ENCODE data around the gene MVB12B. TPM values are rescaled to one million over a fixed set of nuclear protein-coding genes. Genes with fewer than 3 reads are reported as not detected.

MVB12B gene
- total RNA-seq, 1 donor from 2014 or later = 47.5 TPM

DNA sequence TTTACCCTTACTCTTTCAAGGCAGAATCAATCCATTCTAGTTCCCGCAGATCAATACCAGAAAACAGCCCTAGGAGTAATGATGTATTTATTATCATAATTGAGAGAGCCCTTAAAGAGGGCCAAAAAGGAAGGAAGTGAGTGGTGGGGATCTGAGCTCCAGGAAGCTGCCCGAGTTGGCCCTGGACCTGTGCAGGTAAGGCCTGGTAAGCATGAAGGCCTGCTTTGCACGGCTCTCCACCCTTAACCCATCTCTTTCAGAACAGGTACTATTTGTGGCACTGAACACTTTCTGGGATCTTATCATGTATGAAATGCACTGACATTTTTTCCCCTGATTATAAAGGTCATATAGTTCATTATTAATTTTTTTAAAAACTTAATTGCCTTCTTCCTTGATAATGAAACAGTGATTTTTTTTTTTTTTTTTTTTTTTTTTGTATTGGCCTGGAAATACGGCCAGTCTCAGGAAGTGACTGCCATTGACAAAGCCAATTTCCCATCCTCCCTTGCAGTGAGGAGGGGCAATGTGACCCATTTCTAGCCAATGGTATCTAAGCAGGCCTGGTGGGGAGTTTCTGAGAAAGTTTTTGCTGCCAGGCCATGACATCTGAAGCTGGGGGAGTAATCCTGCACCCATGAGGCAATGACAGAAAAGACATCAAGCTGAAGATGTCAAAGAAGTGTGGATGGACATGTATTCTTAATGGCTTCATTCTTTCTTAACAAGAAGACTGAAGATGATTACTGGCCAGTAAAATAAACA is 6.3 kb upstream of the MVB12B start:
- Histone ChIP-seq H3K27ac (no peak overlapping the region), H3K4me3 (no peak overlapping the region), H3K36me3 (no peaks in the 10 kb centered on the region), H3K27me3 (no peaks in the 10 kb centered on the region), H3K9me3 (peaks cover 8% of the 10 kb centered on the region), H3K4me1 (peaks cover 4% of the 10 kb centered on the region)
- ATAC-seq (no peak), DNase-seq (no peak)
- intact Hi-C loops (cut with DNase I) = loop anchor here (10.0 kb wide), 1 partner anchor 74 kb away; no protein-coding TSS in a partner anchor
- TF ChIP-seq, protein P1, sequence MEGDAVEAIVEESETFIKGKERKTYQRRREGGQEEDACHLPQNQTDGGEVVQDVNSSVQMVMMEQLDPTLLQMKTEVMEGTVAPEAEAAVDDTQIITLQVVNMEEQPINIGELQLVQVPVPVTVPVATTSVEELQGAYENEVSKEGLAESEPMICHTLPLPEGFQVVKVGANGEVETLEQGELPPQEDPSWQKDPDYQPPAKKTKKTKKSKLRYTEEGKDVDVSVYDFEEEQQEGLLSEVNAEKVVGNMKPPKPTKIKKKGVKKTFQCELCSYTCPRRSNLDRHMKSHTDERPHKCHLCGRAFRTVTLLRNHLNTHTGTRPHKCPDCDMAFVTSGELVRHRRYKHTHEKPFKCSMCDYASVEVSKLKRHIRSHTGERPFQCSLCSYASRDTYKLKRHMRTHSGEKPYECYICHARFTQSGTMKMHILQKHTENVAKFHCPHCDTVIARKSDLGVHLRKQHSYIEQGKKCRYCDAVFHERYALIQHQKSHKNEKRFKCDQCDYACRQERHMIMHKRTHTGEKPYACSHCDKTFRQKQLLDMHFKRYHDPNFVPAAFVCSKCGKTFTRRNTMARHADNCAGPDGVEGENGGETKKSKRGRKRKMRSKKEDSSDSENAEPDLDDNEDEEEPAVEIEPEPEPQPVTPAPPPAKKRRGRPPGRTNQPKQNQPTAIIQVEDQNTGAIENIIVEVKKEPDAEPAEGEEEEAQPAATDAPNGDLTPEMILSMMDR (IDR thresholded peaks at IDR 0.05) = no peak

DNA sequence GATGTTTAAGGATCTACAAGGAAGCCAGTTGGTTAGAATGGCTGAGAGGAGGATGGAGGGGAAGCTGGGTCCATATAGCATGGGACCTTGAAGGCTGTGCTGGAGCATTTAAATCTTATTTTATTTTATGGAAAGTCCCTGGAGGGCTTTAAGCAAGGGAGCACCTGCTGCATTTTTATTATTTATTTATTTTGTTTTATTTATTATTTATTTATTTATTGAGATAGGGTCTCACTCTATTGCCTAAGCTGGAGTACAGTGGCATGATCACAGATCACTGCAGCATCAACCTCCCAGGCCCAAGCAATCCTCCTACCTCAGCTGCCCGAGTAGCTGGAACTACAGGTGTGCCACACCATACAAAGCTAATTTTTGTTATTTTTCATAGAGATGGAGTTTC is 4.9 kb upstream of the MVB12B start:
- H3K4me1 ChIP-seq = peaks cover 4% of the 10 kb centered on the region
- no peak for ATAC-seq
- H3K36me3 ChIP-seq = no peaks in the 10 kb centered on the region
- peaks cover 8% of the 10 kb centered on the region for H3K9me3 ChIP-seq
- TF ChIP-seq, protein P1 (IDR thresholded peaks at IDR 0.05) = no peak
- H3K27ac ChIP-seq = no peak overlapping the region
- no peak for DNase-seq
- no peaks in the 10 kb centered on the region for H3K27me3 ChIP-seq
- H3K4me3 ChIP-seq = no peak overlapping the region
- intact Hi-C loops (cut with DNase I) = loop anchor here (10.0 kb wide), 1 partner anchor 73 kb away; no protein-coding TSS in a partner anchor

DNA sequence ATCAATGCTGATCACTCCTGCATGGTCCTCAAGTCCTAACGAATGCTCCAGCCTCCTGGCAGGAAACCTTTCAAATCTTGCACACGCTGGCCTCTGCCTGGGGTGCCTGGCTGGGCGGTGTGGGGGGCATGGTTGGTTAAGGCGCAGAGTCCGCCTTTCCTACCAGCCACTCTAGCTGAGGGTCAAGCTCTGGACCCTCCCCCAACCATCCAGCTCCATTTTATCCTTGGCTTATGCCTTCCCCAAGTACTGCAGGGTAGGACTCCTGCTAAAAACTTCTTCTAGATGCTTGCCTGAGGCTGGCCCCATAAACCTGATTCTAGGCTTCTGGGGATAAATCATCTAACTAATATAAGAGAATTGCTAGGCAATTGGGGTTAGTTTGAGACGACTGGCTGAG is 808 bp upstream of the MVB12B start:
- Histone ChIP-seq H3K36me3 (no peaks in the 10 kb centered on the region), H3K4me1 (peaks cover 6% of the 10 kb centered on the region), H3K27ac (peak overlapping the region; percentile 78), H3K4me3 (peak overlapping the region; percentile 46), H3K27me3 (no peaks in the 10 kb centered on the region), H3K9me3 (peaks cover 8% of the 10 kb centered on the region)
- TF ChIP-seq, protein P1 (IDR thresholded peaks at IDR 0.05) = no peak
- no peak for DNase-seq
- ATAC-seq = no peak
- intact Hi-C loops (cut with DNase I) = loop anchor here (10.0 kb wide), 1 partner anchor 69 kb away; no protein-coding TSS in a partner anchor

DNA sequence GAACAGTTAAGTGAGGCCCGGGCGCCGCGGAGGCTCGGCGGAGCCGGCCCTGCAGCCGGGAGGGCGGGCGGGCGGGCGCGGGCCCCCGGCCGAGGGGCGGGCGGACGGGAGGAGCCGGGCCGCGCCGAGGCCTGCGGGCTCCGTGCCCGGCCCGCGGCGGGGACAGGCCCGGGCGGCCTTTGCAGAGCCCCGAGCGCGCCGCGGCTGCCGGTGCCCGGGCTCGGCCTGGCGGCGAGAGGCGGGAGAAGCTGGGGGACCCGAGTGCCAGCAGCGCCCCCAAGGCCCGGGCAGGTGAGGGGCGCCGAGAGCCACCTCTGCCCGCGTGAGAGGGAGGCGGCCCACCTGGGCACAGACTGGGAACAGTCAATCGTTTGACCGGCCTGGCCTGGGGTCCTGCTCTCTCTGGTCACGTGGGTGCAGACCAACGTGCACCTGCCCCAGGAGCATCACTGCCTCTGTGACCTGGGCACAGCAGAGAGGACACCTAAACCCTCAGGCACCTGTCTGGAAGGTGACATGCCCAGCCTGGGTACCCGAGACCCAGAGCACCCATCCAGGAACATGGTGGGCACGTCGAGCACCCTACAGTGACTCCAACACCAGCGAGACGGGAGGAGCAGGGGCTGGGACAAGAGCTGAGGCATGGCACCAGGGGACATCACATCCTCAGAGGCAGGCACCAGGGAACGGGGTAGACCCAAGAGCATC is 531 bp downstream of the MVB12B start:
- peak; percentile 76 for ATAC-seq
- H3K27ac ChIP-seq = peak overlapping the region; percentile 81
- peaks cover 8% of the 10 kb centered on the region for H3K9me3 ChIP-seq
- intact Hi-C loops (cut with DNase I) = loop anchor here (10.0 kb wide), 1 partner anchor 68 kb away; no protein-coding TSS in a partner anchor
- H3K4me3 ChIP-seq = peak overlapping the region; percentile 60
- H3K27me3 ChIP-seq = no peaks in the 10 kb centered on the region
- DNase-seq = peak; percentile 68
- H3K36me3 ChIP-seq = no peaks in the 10 kb centered on the region
- TF ChIP-seq, protein P1 (IDR thresholded peaks at IDR 0.05) = no peak
- peaks cover 8% of the 10 kb centered on the region for H3K4me1 ChIP-seq

DNA sequence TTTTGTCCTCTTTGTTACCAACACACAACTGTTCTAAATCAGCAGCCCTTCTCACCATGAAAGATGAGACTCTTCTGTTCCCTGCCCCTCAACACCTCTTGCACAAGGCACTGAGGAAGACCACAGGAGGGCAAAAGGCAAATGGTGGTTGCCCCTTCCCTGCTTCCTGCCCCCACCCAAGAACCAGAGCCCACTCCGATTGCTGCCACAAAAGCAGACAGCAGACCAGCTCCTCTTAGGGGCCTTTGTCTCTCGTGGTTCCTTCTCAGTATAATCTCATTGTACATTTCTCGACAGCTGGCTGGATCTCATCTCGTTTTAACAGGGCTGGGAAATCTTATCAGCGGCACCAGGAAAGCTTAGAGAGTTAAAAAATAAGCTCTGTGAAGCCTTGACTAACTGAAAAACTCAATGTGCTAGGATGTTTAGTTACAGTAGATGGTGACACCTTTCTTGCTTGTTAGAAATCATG is 1.1 kb downstream of the MVB12B start:
- ATAC-seq = no peak
- peaks cover 8% of the 10 kb centered on the region for H3K9me3 ChIP-seq
- H3K36me3 ChIP-seq = no peaks in the 10 kb centered on the region
- H3K27me3 ChIP-seq = no peaks in the 10 kb centered on the region
- DNase-seq = no peak
- TF ChIP-seq, protein P1 (IDR thresholded peaks at IDR 0.05) = no peak
- H3K4me3 ChIP-seq = peak overlapping the region; percentile 60
- H3K27ac ChIP-seq = peak overlapping the region; percentile 81
- intact Hi-C loops (cut with DNase I) = loop anchor here (10.0 kb wide), 1 partner anchor 67 kb away; no protein-coding TSS in a partner anchor
- H3K4me1 ChIP-seq = peaks cover 11% of the 10 kb centered on the region
